ENCODE results near the gene ZNF385B. TPM values are rescaled to one million over a fixed set of nuclear protein-coding genes. Genes with fewer than 3 reads are reported as not detected.

ZNF385B gene
- total RNA-seq, 1 experiment from 2014 or later: not detected

DNA sequence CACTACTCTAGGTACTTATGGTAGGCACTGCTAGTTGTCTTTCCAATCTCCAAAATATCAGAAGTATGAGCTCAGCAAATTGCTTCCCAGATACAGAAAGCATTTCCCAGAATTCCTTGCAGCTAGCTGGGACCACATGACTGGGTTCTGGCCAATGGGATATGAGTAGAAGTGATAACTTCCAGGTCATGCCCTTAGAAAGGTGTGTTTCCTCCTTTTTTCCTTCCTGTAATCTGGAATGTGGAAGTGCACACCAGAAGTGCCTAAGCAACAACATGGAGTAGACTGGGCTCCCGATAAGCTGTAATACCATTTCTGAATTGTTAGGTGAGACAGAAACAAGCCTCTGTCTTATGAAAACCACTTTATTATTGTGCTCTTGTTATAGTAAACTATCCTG, 279.8 kb downstream of the ZNF385B start:
- H3K27me3 ChIP-seq (ENCODE audit: low read length): no peaks in the 10 kb centered on the region
- no peaks in the 10 kb centered on the region for H3K9me2 ChIP-seq (replicated peaks; ENCODE audit: insufficient read depth, low read length)
- H3K79me2 ChIP-seq (ENCODE audit: low read length): no peaks in the 10 kb centered on the region
- no peaks in the 10 kb centered on the region; the same call in 1 of the 2 replicates for H3K9me3 ChIP-seq (ENCODE audit: low read length)
- no peak overlapping the region for H3K27ac ChIP-seq (ENCODE audit: low read length)
- no peaks in the 10 kb centered on the region for H3K4me1 ChIP-seq (ENCODE audit: low read length)
- no peak overlapping the region for H3K4me2 ChIP-seq (ENCODE audit: low read depth, low read length, poor library complexity, severe bottlenecking)
- no peak overlapping the region for H2AFZ ChIP-seq (ENCODE audit: low read length)
- H4K20me1 ChIP-seq (ENCODE audit: insufficient read depth, low read depth, low read length): no peaks in the 10 kb centered on the region
- DNase-seq: peak; percentile 42
- H3K36me3 ChIP-seq (ENCODE audit: insufficient read depth, low read length): no peaks in the 10 kb centered on the region
- H3K4me3 ChIP-seq (ENCODE audit: low read length): no peak overlapping the region
- no peak overlapping the region for H3K9ac ChIP-seq (ENCODE audit: low read length)

DNA sequence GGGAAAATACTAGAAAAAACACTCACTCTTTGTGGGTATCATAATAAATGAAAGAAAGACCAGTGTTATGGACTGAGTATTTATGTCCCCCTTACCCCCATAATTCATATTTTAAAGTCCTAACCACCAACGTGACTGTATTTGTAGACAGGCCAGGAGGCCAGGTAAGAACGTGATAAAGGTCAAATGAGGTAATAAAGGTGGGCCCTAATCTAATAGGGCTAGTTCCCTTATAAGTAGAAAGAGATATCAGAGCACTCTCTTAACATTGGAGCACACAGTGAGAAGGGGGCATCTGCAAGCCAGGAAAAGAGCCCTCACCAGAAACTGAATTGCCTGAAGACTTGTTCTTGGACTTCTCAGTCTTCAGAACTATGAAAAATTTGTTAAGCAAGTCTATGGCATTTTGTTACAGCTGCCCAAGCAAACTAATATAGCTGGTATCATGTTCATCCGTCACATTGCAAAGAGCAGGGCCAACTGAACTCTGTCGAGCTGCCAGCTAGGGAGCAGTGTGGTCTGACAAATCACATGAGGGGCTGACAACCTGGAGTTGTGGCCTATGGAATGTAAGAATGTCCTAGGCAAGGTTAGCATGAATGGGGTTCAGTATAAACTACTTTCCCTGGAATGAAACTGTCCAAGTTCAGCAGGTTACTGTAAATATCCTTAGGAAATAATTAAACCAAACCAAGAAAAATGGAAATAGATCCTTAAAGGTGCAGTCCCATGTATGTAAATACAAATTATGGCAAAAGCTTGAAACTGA, 280.9 kb downstream of the ZNF385B start:
- Histone ChIP-seq H3K27ac (ENCODE audit: low read length) (no peak overlapping the region), H3K9me3 (ENCODE audit: low read length) (no peaks in the 10 kb centered on the region; the same call in 1 of the 2 replicates), H3K9me2 (replicated peaks; ENCODE audit: insufficient read depth, low read length) (no peaks in the 10 kb centered on the region), H3K4me2 (ENCODE audit: low read depth, low read length, poor library complexity, severe bottlenecking) (no peak overlapping the region), H3K79me2 (ENCODE audit: low read length) (no peaks in the 10 kb centered on the region), H3K4me3 (ENCODE audit: low read length) (no peak overlapping the region), H2AFZ (ENCODE audit: low read length) (no peak overlapping the region), H3K9ac (ENCODE audit: low read length) (no peak overlapping the region), H3K4me1 (ENCODE audit: low read length) (no peaks in the 10 kb centered on the region), H3K36me3 (ENCODE audit: insufficient read depth, low read length) (no peaks in the 10 kb centered on the region), H3K27me3 (ENCODE audit: low read length) (no peaks in the 10 kb centered on the region), H4K20me1 (ENCODE audit: insufficient read depth, low read depth, low read length) (no peaks in the 10 kb centered on the region)
- DNase-seq: no peak

DNA sequence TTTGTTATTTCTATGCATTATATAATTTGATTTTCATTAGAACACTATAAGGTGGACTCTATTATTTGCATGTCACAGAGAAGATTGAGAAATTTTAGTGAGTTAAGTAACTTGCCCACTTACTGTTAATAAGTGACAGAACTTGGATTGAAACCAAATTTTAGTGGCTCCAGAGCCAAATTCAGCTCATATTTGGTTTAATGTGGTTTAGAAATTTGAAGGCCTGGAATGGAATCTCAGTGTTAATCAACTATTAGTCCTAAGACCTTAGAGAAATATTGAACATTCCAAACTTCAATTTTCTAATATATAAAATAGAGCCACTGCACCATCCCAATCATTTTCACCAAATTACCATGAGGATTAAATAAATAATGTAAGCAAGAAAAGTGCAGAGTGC, 281.6 kb downstream of the ZNF385B start:
- no peaks in the 10 kb centered on the region for H3K36me3 ChIP-seq (ENCODE audit: insufficient read depth, low read length)
- no peak overlapping the region for H3K9ac ChIP-seq (ENCODE audit: low read length)
- no peaks in the 10 kb centered on the region for H3K9me2 ChIP-seq (replicated peaks; ENCODE audit: insufficient read depth, low read length)
- H3K4me1 ChIP-seq (ENCODE audit: low read length): no peaks in the 10 kb centered on the region
- no peak overlapping the region for H3K4me2 ChIP-seq (ENCODE audit: low read depth, low read length, poor library complexity, severe bottlenecking)
- H2AFZ ChIP-seq (ENCODE audit: low read length): no peak overlapping the region
- H3K4me3 ChIP-seq (ENCODE audit: low read length): no peak overlapping the region
- H3K9me3 ChIP-seq (ENCODE audit: low read length): no peaks in the 10 kb centered on the region; the same call in 1 of the 2 replicates
- H3K79me2 ChIP-seq (ENCODE audit: low read length): no peaks in the 10 kb centered on the region
- H3K27ac ChIP-seq (ENCODE audit: low read length): no peak overlapping the region
- H3K27me3 ChIP-seq (ENCODE audit: low read length): no peaks in the 10 kb centered on the region
- H4K20me1 ChIP-seq (ENCODE audit: insufficient read depth, low read depth, low read length): no peaks in the 10 kb centered on the region
- no peak for DNase-seq

DNA sequence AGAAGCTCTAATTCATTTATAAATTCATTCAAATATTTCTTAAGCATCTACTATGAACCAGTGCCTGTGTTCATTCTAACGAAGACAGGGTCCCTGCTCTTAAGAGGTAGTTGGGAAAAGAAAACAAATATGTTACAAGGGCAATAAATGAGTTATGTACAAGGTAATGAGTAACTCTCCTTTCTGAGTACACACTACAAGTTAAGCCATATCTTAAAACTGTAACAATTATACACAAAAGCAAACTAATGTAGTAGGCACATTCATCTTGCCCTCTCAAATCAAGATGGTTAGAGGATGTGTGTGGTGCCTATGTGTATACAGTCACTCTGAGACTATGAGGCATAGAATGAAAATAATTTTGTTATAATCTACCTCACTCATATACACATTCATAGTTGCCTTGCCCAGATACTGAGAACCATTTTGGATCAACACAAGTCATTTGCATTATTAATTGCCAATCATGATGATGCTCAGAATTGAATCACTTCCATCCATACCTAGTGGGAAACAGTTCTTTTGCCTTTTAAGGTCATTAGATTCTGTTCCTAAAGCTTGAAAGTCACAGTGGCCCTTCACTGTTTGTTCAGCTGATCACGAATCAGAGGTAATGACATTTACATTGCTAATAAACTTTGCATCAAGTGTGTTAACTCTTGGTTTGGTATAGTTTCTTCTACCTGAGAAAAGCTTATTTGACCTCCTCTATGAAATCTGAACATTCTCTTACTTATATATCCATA, 283.1 kb downstream of the ZNF385B start:
- Histone ChIP-seq H3K27me3 (ENCODE audit: low read length) (no peaks in the 10 kb centered on the region), H3K36me3 (ENCODE audit: insufficient read depth, low read length) (no peaks in the 10 kb centered on the region), H3K79me2 (ENCODE audit: low read length) (no peaks in the 10 kb centered on the region), H2AFZ (ENCODE audit: low read length) (no peak overlapping the region), H3K27ac (ENCODE audit: low read length) (no peak overlapping the region), H3K4me1 (ENCODE audit: low read length) (no peaks in the 10 kb centered on the region), H4K20me1 (ENCODE audit: insufficient read depth, low read depth, low read length) (no peaks in the 10 kb centered on the region), H3K9me3 (ENCODE audit: low read length) (no peaks in the 10 kb centered on the region; the same call in 1 of the 2 replicates), H3K4me2 (ENCODE audit: low read depth, low read length, poor library complexity, severe bottlenecking) (no peak overlapping the region), H3K4me3 (ENCODE audit: low read length) (no peak overlapping the region), H3K9ac (ENCODE audit: low read length) (no peak overlapping the region), H3K9me2 (replicated peaks; ENCODE audit: insufficient read depth, low read length) (no peaks in the 10 kb centered on the region)
- DNase-seq: no peak

DNA sequence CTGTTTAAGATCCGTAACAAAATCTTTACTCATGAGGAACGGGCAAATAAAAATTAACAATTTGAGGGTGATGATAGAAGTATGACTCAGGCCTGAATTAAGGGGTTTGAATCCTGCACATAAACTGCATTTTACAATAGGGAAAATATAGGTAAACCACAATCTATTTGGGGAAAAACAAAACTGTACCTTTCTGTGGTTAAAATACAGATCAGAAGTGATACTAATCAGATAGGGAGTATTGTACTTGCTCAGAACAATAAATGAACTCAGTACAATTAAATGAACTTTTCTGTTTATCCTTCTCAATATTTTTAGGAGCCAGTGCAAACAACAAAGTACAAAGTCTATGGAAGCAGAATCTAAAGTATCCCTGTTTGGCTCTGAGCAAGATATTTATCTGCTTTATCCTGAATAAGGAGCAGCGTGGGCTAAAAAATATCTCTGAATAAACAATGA, 287.3 kb downstream of the ZNF385B start:
- Histone ChIP-seq H3K4me2 (ENCODE audit: low read depth, low read length, poor library complexity, severe bottlenecking) (no peak overlapping the region), H3K36me3 (ENCODE audit: insufficient read depth, low read length) (no peaks in the 10 kb centered on the region), H3K27ac (ENCODE audit: low read length) (no peak overlapping the region), H3K9me2 (replicated peaks; ENCODE audit: insufficient read depth, low read length) (no peaks in the 10 kb centered on the region), H3K79me2 (ENCODE audit: low read length) (no peaks in the 10 kb centered on the region), H3K4me3 (ENCODE audit: low read length) (no peak overlapping the region), H3K27me3 (ENCODE audit: low read length) (no peaks in the 10 kb centered on the region), H3K4me1 (ENCODE audit: low read length) (no peaks in the 10 kb centered on the region), H3K9ac (ENCODE audit: low read length) (no peak overlapping the region), H3K9me3 (ENCODE audit: low read length) (no peaks in the 10 kb centered on the region), H4K20me1 (ENCODE audit: insufficient read depth, low read depth, low read length) (no peaks in the 10 kb centered on the region), H2AFZ (ENCODE audit: low read length) (no peak overlapping the region)
- DNase-seq: no peak

DNA sequence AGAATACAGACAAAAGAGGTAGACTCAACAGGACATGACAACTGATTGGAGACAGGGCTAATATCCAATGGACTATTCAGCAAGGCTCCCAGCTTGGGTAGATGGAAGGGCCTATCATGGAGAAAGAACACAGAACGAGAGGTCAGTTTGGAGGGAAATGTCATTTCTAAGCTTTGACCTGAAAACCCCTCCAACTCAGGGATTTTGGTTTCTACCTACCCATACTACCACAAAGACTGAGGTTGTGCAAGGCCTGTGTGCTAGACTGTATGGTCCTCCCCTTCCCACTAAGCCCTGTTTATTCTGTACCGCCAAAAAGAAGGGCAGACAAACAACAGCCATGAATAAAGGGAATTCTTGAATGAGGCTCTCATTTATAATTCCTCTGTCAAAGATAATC, 288.9 kb downstream of the ZNF385B start:
- no peak overlapping the region for H3K4me3 ChIP-seq (ENCODE audit: low read length)
- H3K36me3 ChIP-seq (ENCODE audit: insufficient read depth, low read length): no peaks in the 10 kb centered on the region
- DNase-seq: no peak
- H3K9ac ChIP-seq (ENCODE audit: low read length): no peak overlapping the region
- no peaks in the 10 kb centered on the region for H3K27me3 ChIP-seq (ENCODE audit: low read length)
- H3K4me2 ChIP-seq (ENCODE audit: low read depth, low read length, poor library complexity, severe bottlenecking): no peak overlapping the region
- no peaks in the 10 kb centered on the region for H3K4me1 ChIP-seq (ENCODE audit: low read length)
- no peak overlapping the region for H3K27ac ChIP-seq (ENCODE audit: low read length)
- H3K9me3 ChIP-seq (ENCODE audit: low read length): no peaks in the 10 kb centered on the region
- no peak overlapping the region for H2AFZ ChIP-seq (ENCODE audit: low read length)
- H3K9me2 ChIP-seq (replicated peaks; ENCODE audit: insufficient read depth, low read length): no peaks in the 10 kb centered on the region
- H4K20me1 ChIP-seq (ENCODE audit: insufficient read depth, low read depth, low read length): no peaks in the 10 kb centered on the region
- H3K79me2 ChIP-seq (ENCODE audit: low read length): no peaks in the 10 kb centered on the region

DNA sequence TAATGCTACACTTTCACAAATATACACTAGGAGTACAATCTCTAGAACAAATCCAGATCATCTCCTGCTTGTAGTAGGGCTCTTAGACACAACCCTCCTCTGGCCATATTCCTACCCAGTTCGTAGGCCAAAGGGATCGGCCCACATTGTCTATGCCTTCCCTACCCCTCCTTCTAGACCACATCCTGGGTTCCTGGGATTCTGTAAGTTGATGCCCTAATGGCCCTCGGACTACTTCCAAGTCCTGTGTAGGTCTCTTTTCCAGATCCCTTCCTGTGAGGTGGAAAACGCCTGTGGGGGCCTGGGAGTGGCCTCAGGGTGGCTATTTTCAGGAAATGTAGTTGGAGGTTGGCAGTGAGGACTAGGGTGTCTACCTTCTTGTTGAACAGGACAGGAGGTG, 289.7 kb downstream of the ZNF385B start:
- H3K9ac ChIP-seq (ENCODE audit: low read length): no peak overlapping the region
- no peak overlapping the region for H2AFZ ChIP-seq (ENCODE audit: low read length)
- H3K9me3 ChIP-seq (ENCODE audit: low read length): no peaks in the 10 kb centered on the region
- H3K27me3 ChIP-seq (ENCODE audit: low read length): no peaks in the 10 kb centered on the region
- no peak for DNase-seq
- H3K4me2 ChIP-seq (ENCODE audit: low read depth, low read length, poor library complexity, severe bottlenecking): no peak overlapping the region
- H3K27ac ChIP-seq (ENCODE audit: low read length): no peak overlapping the region
- H3K4me3 ChIP-seq (ENCODE audit: low read length): no peak overlapping the region
- H3K9me2 ChIP-seq (replicated peaks; ENCODE audit: insufficient read depth, low read length): no peaks in the 10 kb centered on the region
- no peaks in the 10 kb centered on the region for H3K79me2 ChIP-seq (ENCODE audit: low read length)
- no peaks in the 10 kb centered on the region for H3K4me1 ChIP-seq (ENCODE audit: low read length)
- H4K20me1 ChIP-seq (ENCODE audit: insufficient read depth, low read depth, low read length): no peaks in the 10 kb centered on the region
- no peaks in the 10 kb centered on the region for H3K36me3 ChIP-seq (ENCODE audit: insufficient read depth, low read length)

DNA sequence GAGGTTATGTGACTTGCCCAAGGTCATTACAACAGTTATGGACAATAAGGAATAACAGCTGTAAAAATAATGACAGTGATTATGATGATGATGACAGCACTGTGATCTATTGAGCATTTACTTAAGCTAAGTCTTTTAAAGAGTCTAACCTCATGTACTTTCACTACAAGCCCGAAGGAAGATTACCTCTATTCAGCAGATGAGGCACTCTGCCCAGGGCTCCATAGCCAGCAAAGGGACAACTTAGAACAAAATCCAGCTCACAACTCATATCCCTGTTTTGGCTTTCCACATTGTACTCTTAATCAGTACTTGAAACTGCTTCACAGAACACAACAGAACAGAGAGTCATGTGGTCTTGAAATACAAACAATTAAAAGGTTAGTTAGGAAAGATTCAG, 290.2 kb downstream of the ZNF385B start:
- Histone ChIP-seq H3K36me3 (ENCODE audit: insufficient read depth, low read length) (no peaks in the 10 kb centered on the region), H3K27ac (ENCODE audit: low read length) (no peak overlapping the region), H2AFZ (ENCODE audit: low read length) (no peak overlapping the region), H3K9ac (ENCODE audit: low read length) (no peak overlapping the region), H3K4me3 (ENCODE audit: low read length) (no peak overlapping the region), H3K9me2 (replicated peaks; ENCODE audit: insufficient read depth, low read length) (no peaks in the 10 kb centered on the region), H3K4me2 (ENCODE audit: low read depth, low read length, poor library complexity, severe bottlenecking) (no peak overlapping the region), H3K79me2 (ENCODE audit: low read length) (no peaks in the 10 kb centered on the region), H4K20me1 (ENCODE audit: insufficient read depth, low read depth, low read length) (no peaks in the 10 kb centered on the region), H3K4me1 (ENCODE audit: low read length) (no peaks in the 10 kb centered on the region), H3K9me3 (ENCODE audit: low read length) (no peaks in the 10 kb centered on the region), H3K27me3 (ENCODE audit: low read length) (no peaks in the 10 kb centered on the region)
- no peak for DNase-seq

Measured in Karpas-422 (cell line).